DOHH2 (cell line): ENCODE results near the gene VPS72.
A peak's percentile ranks its signal among the peaks of the same experiment; 100 is the strongest.

Source experiments
- CTCF ChIP-seq: fragments of 200-600 bp; sonication (generic); IDR thresholded peaks from one replicate; pipeline ENCODE4 v1.5.1; 2014; ENCODE audit warnings: antibody characterized with exemption, mild to moderate bottlenecking, low read depth, low read length; ENCODE audit not compliant: poor library complexity, severe bottlenecking
- EZH2phosphoT487 ChIP-seq: fragments of 200-600 bp; sonication (generic); IDR thresholded peaks from 2 replicates; pipeline ENCODE4 v1.6.1; 2017; ENCODE audit warnings: borderline replicate concordance, mild to moderate bottlenecking, antibody characterized with exemption, low read length, moderate library complexity, mixed read lengths

- TF ChIP-seq CTCF, result peak; percentile 64
- TF ChIP-seq EZH2phosphoT487, result no peak
These were observed 6.3 kb upstream of the VPS72 start for GRCh38 chr1:151196292-151196800.
